GM23338 (cell line): ENCODE data around the gene ZNF335. TPM values are rescaled to one million over a fixed set of nuclear protein-coding genes. Genes with fewer than 3 reads are reported as not detected.

ENCODE experiments used
- ATAC-seq: fragments of 200-7000 bp; cut with Tn5 transposase; 3 replicates; pipeline ENCODE4 v1.9.1; 2020
- DNase-seq: peaks from one replicate; pipeline ENCODE4 v3.0.0-alpha.2; 2015; ENCODE audit warnings: low spot score
- H2AFZ ChIP-seq: fragments of 200-600 bp; sonication (generic); 2 replicates; pipeline ENCODE4 v1.8.0; 2016; ENCODE audit warnings: antibody characterized with exemption, mild to moderate bottlenecking, moderate library complexity
- H3F3A ChIP-seq: fragments of 200-600 bp; sonication (generic); replicated peaks from 2 replicates; pipeline ENCODE4 v1.8.0; 2017; ENCODE audit warnings: antibody characterized with exemption, mixed run types, low read depth
- H3K27ac ChIP-seq: fragments of 200-600 bp; sonication (generic); 2 replicates; pipeline ENCODE4 v1.6.1; 2016; ENCODE audit warnings: low read depth
- H3K27me3 ChIP-seq: fragments of 200-600 bp; sonication (generic); 2 replicates; pipeline ENCODE4 v1.8.0; 2016; ENCODE audit warnings: mild to moderate bottlenecking, mixed run types, moderate library complexity; ENCODE audit not compliant: insufficient read depth
- H3K36me3 ChIP-seq: fragments of 200-600 bp; sonication (generic); 2 replicates; pipeline ENCODE4 v1.8.0; 2016; ENCODE audit warnings: mild to moderate bottlenecking; ENCODE audit not compliant: insufficient read depth
- H3K4me1 ChIP-seq: fragments of 200-600 bp; sonication (generic); 2 replicates; pipeline ENCODE4 v1.8.0; 2016; ENCODE audit warnings: mild to moderate bottlenecking, moderate library complexity; ENCODE audit not compliant: insufficient read depth
- H3K4me2 ChIP-seq: fragments of 200-600 bp; sonication (generic); 2 replicates; pipeline ENCODE4 v1.7.1; 2017; ENCODE audit warnings: mixed run types
- H3K4me3 ChIP-seq: fragments of 200-600 bp; sonication (generic); 2 replicates; pipeline ENCODE4 v1.6.1; 2016; ENCODE audit warnings: mixed run types
- H3K79me2 ChIP-seq: fragments of 200-600 bp; sonication (generic); replicated peaks from 2 replicates; pipeline ENCODE4 v1.8.0; 2017; ENCODE audit warnings: mild to moderate bottlenecking; ENCODE audit not compliant: insufficient read depth
- H3K9me2 ChIP-seq: fragments of 200-600 bp; sonication (generic); 2 replicates; pipeline ENCODE4 v1.8.0; 2017; ENCODE audit not compliant: insufficient read depth
- H4K20me1 ChIP-seq: fragments of 200-600 bp; sonication (generic); replicated peaks from 2 replicates; pipeline ENCODE4 v1.8.0; 2017; ENCODE audit warnings: mild to moderate bottlenecking; ENCODE audit not compliant: insufficient read depth
- H3K27ac Mint-ChIP-seq: 2 replicates; pipeline ENCODE4 v1.8.0; 2020; ENCODE audit warnings: inconsistent platforms, mild to moderate bottlenecking, moderate library complexity, mixed read lengths
- H3K27me3 Mint-ChIP-seq: 3 replicates; pipeline ENCODE4 v1.8.0; 2022; ENCODE audit warnings: low read depth, mild to moderate bottlenecking, moderate library complexity, mixed read lengths, inconsistent platforms; ENCODE audit not compliant: insufficient read depth, poor library complexity
- H3K36me3 Mint-ChIP-seq: 3 replicates; pipeline ENCODE4 v1.8.0; 2021; ENCODE audit warnings: low read depth, mild to moderate bottlenecking, inconsistent platforms, moderate library complexity, mixed read lengths
- H3K4me1 Mint-ChIP-seq: 3 replicates; pipeline ENCODE4 v1.8.0; 2020; ENCODE audit warnings: mild to moderate bottlenecking, inconsistent platforms, mixed read lengths
- H3K4me3 Mint-ChIP-seq: 3 replicates; pipeline ENCODE4 v1.8.0; 2021; ENCODE audit warnings: moderate library complexity, mild to moderate bottlenecking, inconsistent platforms, mixed read lengths
- H3K9me3 Mint-ChIP-seq: 3 replicates; pipeline ENCODE4 v1.8.0; 2020; ENCODE audit warnings: moderate library complexity, mild to moderate bottlenecking, inconsistent platforms, mixed read lengths
- CTCF ChIP-seq, 2 experiments: fragments of 200-600 bp in 1 of 2; sonication (generic) in 1 of 2; conservative IDR thresholded peaks; 2 replicates each; pipeline versions ENCODE4 v1.5.1 to v1.6.1; 2016 to 2017; ENCODE audit warnings: antibody characterized with exemption in 2 of 2, low read depth in 2 of 2, mild to moderate bottlenecking in 2 of 2, moderate library complexity in 1 of 2
- ETS1 ChIP-seq: IDR thresholded peaks from 2 replicates; pipeline ENCODE4 v1.6.1; 2016; ENCODE audit warnings: antibody characterized with exemption
- EZH2 ChIP-seq: fragments of 200-600 bp; sonication (generic); IDR thresholded peaks from one replicate; pipeline ENCODE4 v1.8.0; 2017; ENCODE audit warnings: antibody characterized with exemption, mild to moderate bottlenecking, low read depth; ENCODE audit not compliant: unreplicated experiment
- EZH2phosphoT487 ChIP-seq: fragments of 200-600 bp; sonication (generic); IDR thresholded peaks from one replicate; pipeline ENCODE4 v1.8.1; 2018; ENCODE audit warnings: antibody characterized with exemption; ENCODE audit not compliant: unreplicated experiment
- NANOG ChIP-seq: IDR thresholded peaks from 2 replicates; pipeline ENCODE4 v1.6.1; 2016; ENCODE audit warnings: antibody characterized with exemption, borderline replicate concordance
- POLR2AphosphoS5 ChIP-seq: IDR thresholded peaks from 2 replicates; pipeline ENCODE4 v1.6.1; 2016; ENCODE audit warnings: antibody characterized with exemption, low read depth
- REST ChIP-seq: IDR thresholded peaks from one replicate; pipeline ENCODE4 v1.6.1; 2018; ENCODE audit warnings: antibody characterized with exemption; ENCODE audit not compliant: unreplicated experiment
- STAT1 ChIP-seq: IDR thresholded peaks from one replicate; pipeline ENCODE4 v1.6.1; 2016; ENCODE audit warnings: antibody characterized with exemption; ENCODE audit not compliant: unreplicated experiment
- ZNF114 ChIP-seq: fragments of 250-450 bp; sonication (Bioruptor Pico); IDR thresholded peaks from 2 replicates; pipeline ENCODE4 v1.5.0; 2020; ENCODE audit warnings: mild to moderate bottlenecking, moderate library complexity
- ZNF331 ChIP-seq: fragments of 250-450 bp; sonication (Bioruptor Pico); IDR thresholded peaks from 2 replicates; pipeline ENCODE4 v1.5.0; 2020; ENCODE audit warnings: low read depth, mild to moderate bottlenecking, moderate library complexity
- ZNF462 ChIP-seq: fragments of 250-450 bp; sonication (Bioruptor Pico); IDR thresholded peaks from 2 replicates; pipeline ENCODE4 v1.5.0; 2020; ENCODE audit warnings: mild to moderate bottlenecking, moderate library complexity
- polyA plus RNA-seq: library from polyadenylated mRNA; unstranded; fragments of >200 nt; fragmentation: Nextera tagmentation; extraction: Ambion mirVana; gene quantifications from 2 replicates; pipeline ENCODE4 v1.2.1, GENCODE V29; 2016
- total RNA-seq: library from RNA; depleted of rRNA; stranded (reverse); fragments of >200 nt; shearing (Covaris generic); gene quantifications from 2 replicates; pipeline ENCODE4 v1.2.3, GENCODE V29; 2014

Gene ZNF335
- total and polyA plus RNA-seq, 2 experiments from 2014 or later = 7.4 to 24.2 TPM

GRCh38 chr20:45918182-45918737, 53.7 kb downstream of the ZNF335 start:
- no peak overlapping the region for H3K27ac ChIP-seq
- Mint-ChIP-seq H3K36me3 (no peaks in the 10 kb centered on the region), H3K27me3 (peaks cover 7% of the 10 kb centered on the region), H3K4me1 (peaks cover 10% of the 10 kb centered on the region), H3K27ac (no peak overlapping the region), H3K4me3 (no peak overlapping the region), H3K9me3 (no peaks in the 10 kb centered on the region)
- H3K9me2 ChIP-seq = no peaks in the 10 kb centered on the region
- H4K20me1 ChIP-seq = no peaks in the 10 kb centered on the region
- no peaks in the 10 kb centered on the region for H3K36me3 ChIP-seq
- H3K4me1 ChIP-seq = no peaks in the 10 kb centered on the region
- no peak overlapping the region for H2AFZ ChIP-seq
- ATAC-seq (no peak), DNase-seq (no peak)
- H3F3A ChIP-seq = no peaks in the 10 kb centered on the region
- no peak overlapping the region for H3K4me2 ChIP-seq
- no peak overlapping the region for H3K4me3 ChIP-seq
- no peak for TF ChIP-seq STAT1
- TF ChIP-seq ZNF114 = no peak
- no peak for TF ChIP-seq ZNF331 (CRISPR knock-in tag)
- TF ChIP-seq ETS1 = no peak
- no peak for TF ChIP-seq CTCF (conservative IDR thresholded peaks at IDR 0.05; ENCODE audit: low read depth in 2 of 2)
- TF ChIP-seq ZNF462 (CRISPR knock-in tag) = no peak
- no peak for TF ChIP-seq NANOG
- TF ChIP-seq EZH2phosphoT487 = no peak
- no peak for TF ChIP-seq REST
- no peak for TF ChIP-seq POLR2AphosphoS5
- TF ChIP-seq EZH2 = no peak
- H3K27me3 ChIP-seq = no peaks in the 10 kb centered on the region
- H3K79me2 ChIP-seq = no peaks in the 10 kb centered on the region
